CD4-positive, alpha-beta T cell treated with Interleukin-1 beta for 1 hour (primary cell): ENCODE results near the gene EFEMP2.

ENCODE experiments used
- DNase-seq, 2 donors: peaks; one replicate each; pipeline ENCODE4 v3.0.0-alpha.2; 2020 to 2022

EFEMP2 gene

GRCh38 chr11:65900125-65900898, 27.7 kb upstream of the EFEMP2 start, which contains the start of gene FOSL1:
FOSL1 (minus strand) TSS chr11:65900388; CDS start chr11:65900339, 49 bp downstream.
- peak; percentile 97 to 98 for DNase-seq

DNA sequence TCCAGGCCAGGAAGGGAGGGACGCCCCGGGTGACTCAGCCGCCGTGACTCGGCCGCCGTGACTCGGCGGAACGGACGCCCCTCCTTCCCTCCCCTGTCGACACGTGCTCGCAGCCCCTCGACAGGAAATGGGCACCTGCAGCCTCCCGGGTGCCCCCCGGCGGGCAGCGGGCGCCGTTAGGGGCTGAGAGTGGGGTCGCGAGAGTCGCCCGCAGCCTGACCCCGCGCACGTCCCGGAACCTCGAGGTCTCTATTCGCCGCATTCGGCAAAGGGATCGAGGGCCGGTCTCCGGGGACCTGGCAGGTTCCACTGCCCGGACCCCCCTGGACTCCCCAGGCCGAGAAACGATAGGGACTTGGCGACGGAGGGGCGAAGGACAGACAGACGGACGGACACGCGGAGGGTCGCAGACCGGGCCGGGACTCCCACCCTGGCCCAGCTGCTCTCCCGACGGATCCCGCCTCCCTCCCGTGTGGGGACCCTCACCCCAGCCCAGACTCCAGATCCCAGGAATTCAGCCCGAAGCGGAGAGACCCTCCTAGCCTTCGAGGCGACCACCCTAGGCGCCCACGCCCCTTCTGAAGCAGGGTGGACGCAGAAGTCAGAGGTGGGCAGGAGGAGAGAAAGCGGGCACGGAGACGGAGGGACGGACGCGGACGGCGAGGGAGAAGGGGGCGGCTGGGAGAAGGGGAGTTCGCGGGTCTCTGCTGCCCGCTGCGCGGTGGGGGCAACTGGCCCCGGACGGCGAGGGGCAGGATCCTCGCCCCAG, 26.9 kb upstream of the EFEMP2 start:
- peak; percentile 54 to 68 for DNase-seq

DNA sequence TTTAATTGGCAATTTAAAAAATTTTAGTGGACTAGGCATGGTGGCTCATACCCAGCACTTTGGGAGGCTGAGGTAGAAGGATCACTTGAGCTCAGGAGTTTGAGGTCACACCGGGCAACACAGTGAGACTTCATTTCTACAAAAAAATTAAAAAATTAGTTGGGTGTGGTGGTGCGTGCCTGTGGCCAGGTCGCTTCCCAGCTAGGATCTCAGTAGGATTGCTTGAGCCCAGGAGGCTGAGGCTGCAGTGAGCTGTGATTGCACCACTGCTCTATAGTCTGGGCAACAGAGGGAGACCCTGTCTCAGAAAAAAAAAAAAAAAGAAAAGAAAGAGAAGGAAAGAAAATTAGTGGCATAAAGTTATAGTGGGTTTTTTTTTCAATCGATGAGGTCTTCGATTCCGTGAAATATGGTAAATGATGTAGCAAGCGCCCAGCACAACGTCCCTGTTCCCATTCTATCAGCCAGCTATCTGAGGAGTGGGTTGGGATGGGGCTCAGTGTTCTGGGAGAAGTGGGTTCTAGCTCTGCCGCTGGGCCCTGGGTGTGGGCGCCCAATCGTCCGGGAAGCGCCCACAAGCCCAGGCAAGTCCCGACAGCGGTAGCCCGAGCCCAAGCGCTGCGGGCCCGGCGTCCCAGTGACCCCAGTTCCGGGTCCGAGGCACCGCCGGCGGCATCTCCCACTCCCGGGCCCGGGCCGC, 26.2 kb upstream of the EFEMP2 start:
- no peak for DNase-seq

DNA sequence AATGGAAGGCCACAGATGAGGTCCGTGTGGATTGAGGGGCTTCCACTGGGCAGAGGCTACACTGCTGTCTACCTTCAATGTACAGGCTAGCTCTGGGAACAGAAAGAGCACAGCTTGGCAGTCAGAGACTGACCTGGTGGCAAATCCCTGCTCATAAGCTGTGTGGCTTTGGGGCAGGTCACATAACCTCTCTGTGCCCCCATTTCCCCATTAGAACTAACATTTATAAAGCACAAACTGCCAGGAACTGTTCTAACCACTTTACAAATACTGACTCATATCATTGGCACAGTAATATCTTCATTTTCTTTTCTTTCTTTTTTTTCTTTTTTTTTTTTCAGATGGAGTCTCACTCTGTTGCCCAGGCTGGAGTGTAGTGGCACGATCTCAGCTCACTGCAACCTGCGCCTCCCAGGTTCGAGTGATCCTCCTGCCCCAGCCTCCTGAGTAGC, 24.4 kb upstream of the EFEMP2 start:
- DNase-seq, result no peak

DNA sequence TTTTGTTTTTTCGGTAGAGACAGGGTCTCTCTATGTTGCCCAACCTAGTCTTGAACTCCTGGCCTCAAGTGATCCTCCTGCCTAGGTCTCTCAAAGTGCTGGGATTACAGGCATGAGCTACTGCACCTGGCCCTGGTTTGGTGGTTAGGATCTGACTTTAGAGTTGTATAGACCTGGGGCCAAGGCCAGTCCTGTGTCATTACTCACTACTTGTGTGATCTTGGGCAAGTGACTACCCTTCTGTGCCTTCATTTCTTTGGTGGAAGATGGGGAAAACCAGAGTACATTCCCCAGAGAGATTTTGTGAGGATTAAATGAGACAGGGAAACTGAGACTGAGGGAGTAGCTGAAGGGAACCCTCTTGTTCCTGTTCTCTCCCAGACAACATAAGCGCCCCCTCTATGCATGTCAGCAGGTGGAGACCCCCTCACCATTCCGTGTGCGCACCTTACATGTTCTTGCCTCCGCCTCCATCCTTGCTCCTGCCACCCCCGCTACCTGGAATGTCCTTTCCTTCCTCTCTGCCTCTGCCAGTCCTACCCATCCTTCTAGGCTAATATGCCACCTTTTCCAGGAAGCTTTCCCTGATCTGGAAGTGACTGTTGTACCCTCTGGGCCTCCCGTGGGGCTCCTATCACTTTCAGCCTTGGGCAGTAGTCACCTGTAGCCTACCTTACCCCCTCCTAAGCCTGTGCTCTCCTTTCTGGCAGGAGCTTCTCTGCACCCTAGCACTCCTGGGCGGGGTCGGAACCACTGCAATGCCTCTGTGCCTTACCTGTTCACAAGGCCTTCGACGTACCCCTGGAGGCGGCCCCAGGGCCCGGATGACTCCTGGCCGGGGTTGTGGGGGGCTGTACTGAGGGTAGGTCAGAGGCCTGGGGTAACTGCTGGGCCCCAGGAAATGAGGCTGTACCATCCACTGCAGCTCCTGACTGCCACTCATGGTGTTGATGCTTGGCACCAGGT, 23.7 kb upstream of the EFEMP2 start:
- DNase-seq, result no peak

- DNase-seq, result no peak
Measured at GRCh38 chr11:65895482-65895981, 22.9 kb upstream of the EFEMP2 start.

DNA sequence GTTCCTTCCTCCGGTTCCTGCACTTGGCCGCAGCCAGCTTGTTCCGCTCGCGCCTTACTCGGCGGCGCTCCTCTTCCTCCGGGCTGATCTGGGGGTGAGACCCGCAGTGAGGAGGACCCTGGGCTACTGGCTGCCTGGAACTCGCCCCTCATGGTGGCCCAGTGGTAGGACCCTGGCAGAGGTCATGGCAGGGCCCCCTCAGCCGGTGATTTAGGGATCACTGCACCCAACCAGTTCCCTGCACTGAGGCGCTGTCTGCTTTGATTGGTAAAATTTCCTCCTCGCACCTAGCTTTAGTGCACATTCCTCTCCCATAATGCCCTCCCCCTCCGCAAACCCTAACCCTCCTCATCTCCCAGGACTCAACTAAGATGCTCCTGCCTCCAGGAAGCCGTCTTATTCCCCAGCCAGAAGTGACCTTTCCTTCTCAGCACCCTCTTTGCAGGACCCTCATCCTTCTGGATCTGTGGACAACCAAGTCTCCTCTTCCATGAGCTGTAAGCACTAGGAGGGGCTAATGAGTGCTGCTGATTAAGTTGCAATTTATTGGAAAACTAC, 21.5 kb upstream of the EFEMP2 start:
- DNase-seq, result peak; percentile 46 to 58

DNA sequence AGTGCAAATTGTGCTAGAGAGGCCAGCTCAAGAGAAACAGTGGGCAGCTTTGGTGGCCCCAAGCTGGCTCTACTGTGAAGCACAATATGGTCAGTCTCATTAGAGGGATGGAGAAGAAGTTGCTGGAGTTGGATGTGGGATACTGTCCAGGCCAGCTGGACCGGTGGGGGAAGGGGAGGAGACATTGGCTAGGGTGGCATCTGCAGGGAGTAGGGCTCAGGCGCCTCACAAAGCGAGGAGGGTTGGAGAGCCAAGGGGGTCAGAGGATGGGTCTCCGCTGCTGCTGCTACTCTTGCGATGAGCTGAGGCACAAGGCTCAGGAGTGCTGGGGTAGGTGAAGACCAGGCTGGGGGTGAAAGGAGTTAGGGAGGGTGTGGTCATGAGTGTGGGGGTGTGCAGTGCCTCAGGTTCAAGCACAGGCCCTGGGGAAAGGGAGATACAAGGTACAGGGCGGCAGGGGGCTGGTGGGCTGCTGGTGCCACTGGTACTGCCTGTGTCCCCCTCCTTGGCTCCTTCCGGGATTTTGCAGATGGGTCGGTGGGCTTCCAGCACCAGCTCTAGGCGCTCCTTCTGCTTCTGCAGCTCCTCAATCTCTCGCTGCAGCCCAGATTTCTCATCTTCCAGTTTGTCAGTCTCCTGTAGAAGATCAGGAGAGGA, 20.2 kb upstream of the EFEMP2 start:
- no peak for DNase-seq

GRCh38 chr11:65892137-65892540, 19.5 kb upstream of the EFEMP2 start:
- peak in 1 of 2 donors; percentile 39 for DNase-seq

DNA sequence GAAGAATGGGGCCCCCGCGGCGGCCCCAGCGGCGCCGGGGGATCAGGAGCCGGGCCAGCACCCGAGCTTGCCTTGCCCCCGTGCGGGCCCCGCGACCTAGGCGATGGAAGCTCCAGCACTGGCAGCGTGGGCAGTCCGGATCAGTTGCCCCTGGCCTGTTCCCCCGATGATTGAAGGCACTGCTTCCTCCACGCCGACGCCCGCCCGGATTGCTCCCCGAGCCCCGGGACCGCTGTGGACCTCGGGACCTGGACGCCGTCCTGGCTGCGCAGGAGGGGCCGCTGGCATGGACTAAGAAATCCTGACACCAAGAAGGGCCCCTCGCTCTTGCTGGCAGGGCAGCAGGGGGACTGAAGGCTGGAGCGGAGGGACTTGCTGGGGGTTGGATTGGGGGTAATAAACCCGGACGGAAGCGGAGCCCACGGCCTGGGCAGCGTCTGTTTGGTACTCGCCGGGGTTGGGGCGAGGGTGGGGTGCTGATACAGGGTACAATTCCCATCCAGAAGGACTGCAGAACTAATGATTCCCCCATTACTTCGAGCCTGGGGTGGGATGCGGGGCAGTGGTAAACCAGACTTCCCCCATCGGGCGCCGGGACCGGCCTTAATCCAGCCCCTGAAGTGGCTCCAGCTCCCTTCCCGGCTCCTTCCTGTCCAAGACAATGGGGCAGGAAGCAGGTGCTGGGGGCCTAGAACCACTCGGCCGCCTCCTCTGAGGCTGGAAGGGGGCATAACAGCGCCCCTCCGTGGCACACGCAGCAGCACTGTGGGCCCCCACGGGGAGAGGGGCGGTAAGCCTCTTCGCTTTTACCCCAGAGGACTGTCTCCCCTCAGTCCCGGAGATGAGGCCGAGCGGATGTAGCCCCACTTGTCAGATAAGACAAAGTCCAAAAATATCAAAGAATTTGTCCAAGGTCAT, 18.9 kb upstream of the EFEMP2 start:
- DNase-seq, result peak in 1 of 2 donors; percentile 37

DNA sequence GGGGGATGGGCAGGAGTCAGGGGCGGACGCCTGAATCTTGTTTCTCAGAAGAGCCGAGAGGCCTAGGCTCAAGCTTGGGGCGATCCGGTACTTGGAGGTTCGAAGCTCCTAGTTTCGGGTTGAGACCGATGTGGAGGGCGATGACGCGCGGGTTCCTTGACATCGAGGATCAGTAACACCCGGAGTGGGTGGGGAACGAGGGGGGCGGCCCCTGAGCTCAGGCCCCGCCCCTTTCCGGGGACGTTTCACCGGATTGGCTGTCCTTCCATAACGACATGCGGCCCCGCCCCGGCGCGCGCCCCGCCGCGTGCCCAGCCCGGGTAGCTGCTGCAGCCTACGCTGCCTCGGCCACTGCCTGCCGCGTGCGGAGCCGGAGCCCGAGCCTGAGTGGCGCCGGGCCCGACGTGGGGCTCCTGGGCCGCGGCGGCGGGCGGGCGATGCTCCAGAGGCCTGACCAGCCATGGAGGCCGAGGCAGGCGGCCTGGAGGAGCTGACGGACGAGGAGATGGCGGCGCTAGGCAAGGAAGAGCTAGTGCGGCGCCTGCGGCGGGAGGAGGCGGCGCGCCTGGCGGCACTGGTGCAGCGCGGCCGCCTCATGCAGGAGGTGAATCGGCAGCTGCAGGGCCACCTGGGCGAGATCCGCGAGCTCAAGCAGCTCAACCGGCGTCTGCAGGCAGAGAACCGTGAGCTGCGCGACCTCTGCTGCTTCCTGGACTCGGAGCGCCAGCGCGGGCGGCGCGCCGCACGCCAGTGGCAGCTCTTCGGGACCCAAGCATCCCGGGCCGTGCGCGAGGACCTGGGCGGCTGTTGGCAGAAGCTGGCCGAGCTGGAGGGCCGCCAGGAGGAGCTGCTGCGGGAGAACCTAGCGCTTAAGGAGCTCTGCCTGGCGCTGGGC, 18.0 kb upstream of the EFEMP2 start, which contains the start of gene CCDC85B:
Gene CCDC85B (plus strand): TSS at position 350 of the 895 bp plus-strand sequence. CDS start 111 bp downstream, at position 461.
- DNase-seq, result peak; percentile 98

DNA sequence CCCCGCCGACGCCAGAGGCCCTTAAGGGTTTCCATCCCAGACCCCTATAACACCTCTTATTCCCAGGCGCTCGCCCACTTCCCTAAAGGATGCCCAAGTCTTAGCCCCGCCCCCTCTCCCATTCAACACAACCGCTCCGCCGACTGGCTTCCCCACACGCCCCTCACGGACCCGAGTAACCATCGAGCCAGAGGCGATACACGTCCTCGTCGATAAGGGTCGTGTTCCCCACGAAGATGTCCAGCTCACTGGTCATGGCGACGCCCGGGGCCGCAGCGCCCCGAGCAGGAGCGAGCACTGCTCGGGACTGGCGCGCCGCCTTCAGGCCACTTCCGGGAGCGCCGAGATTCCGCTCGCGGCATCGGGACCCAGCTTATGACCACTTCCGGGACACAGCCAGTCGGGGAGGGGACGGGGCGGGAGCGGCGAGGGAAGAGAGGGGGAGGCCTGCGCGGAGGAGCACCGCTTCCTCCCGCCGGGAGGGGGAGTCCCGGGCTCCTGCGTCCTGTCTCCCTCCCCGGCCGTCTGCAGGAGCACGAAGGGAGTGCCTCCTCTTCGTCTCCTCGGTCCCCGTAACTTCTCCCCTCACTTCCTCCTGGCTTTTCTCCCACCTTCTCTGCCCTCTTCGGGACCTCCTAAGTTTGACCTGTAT, 15.7 kb upstream of the EFEMP2 start, which contains the start of gene FIBP:
Gene FIBP (minus strand): TSS at position 309 of the 652 bp plus-strand sequence. CDS start 53 bp downstream, at position 256.
- DNase-seq, result peak; percentile 95 to 96

DNA sequence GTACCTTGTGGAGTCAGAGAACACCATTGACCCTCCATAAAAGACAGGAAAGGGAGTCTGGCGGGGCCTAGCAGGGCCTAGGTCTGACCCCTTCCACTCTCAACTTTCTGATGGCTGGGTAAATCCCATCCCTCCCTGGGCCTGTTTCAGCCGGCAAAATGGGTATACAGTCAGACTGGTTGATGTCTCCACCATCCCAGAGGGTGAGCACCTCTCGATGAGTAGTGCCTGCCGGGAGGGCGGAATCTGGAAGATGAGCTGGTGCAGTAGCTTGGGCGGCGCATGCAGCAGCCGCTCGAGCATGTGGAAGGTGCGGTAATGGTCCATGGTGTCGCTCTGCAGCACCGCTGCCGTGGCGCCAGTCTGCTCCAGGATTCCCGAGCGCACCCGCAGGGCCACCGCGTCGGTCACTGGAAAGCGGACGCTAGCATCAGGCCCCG, 15.1 kb upstream of the EFEMP2 start:
- no peak for DNase-seq

GRCh38 chr11:65886826-65887722, 14.5 kb upstream of the EFEMP2 start:
- no peak for DNase-seq

DNA sequence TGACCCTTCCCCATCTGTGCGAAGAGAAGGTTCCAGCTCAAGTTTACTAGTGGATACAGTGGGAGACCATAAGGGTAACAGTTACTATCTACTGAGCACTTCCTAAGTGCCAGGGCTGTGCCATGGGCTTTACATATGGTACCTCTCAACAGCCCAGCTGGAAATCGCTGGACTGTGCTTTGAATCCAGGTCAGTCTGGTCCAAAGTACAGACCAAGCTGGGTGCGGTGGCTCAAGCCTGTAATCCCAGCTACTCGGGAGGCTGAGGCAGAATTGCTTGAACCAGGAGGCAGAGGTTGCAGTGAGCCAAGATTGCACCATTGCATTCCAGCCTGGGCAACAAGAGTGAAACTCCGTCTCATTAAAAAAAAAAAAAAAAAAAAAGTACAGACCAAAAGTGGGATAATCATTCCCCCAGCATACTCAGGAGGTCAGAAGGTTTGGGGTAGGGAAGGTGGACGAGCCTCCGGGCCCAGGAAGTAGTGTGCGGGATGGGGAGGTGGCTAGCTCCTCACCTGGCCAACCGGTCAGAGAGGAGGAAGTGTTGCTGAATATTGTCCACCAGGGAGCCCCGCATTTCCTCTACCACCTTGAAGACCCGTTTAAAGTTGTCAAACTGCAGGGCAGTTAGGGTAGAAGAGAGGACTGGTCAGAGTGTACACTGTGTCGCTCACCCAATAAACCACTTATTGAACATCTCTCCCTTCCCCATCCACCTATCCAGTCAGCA, 13.4 kb upstream of the EFEMP2 start:
- no peak for DNase-seq

DNA sequence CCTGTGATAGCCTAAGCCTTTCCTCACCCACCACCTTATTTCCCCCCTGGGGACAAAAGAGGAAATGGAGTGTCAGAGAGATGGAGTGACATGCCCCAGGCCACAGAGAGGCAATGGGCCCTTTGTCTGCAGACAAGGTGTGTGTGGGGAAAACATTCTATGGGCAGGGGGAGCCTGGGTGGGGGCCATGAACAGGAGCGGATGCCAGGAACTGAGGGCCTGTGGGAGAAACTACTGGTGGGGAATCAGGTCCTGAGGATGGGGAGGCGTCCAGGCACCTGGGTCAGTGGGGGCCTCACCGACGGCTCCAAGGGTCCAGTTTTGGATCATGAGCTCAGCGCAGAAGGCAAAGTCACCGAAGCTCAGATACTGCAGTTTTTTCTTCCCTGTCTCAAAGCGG, 12.6 kb upstream of the EFEMP2 start:
- DNase-seq, result no peak
